Liver (tissue), 9 donors: ENCODE data around the gene B3GNT4. TPM values are rescaled to one million over a fixed set of nuclear protein-coding genes. Genes with fewer than 3 reads are reported as not detected.

ENCODE experiments used
- DNase-seq: peaks from one replicate; pipeline ENCODE4 v3.0.0-alpha.2; 2017; ENCODE audit warnings: low spot score
- H3K27ac ChIP-seq, 2 donors: one replicate each; pipeline ENCODE4 v1.7.0; 2013; ENCODE audit warnings: inconsistent platforms in 2 of 2, low read length in 2 of 2, control low read depth in 1 of 2, low read depth in 1 of 2, mild to moderate bottlenecking in 1 of 2
- H3K27me3 ChIP-seq, 4 donors: one replicate each; pipeline versions ENCODE4 v1.6.1 to v1.7.0; 2013; ENCODE audit warnings: low read length in 3 of 4, inconsistent platforms in 1 of 4, mild to moderate bottlenecking in 1 of 4, moderate library complexity in 1 of 4; ENCODE audit not compliant: control insufficient read depth in 4 of 4, insufficient read depth in 4 of 4
- H3K36me3 ChIP-seq, 4 donors: one replicate each; pipeline versions ENCODE4 v1.6.1 to v1.7.0; 2013; ENCODE audit warnings: low read length in 3 of 4, mild to moderate bottlenecking in 3 of 4, low read depth in 1 of 4, moderate library complexity in 1 of 4; ENCODE audit not compliant: control insufficient read depth in 4 of 4, insufficient read depth in 3 of 4
- H3K4me1 ChIP-seq, 4 donors: one replicate each; pipeline versions ENCODE4 v1.6.1 to v1.7.0; 2013; ENCODE audit warnings: low read length in 3 of 4, mild to moderate bottlenecking in 3 of 4, moderate library complexity in 1 of 4; ENCODE audit not compliant: control insufficient read depth in 4 of 4, insufficient read depth in 4 of 4
- H3K4me3 ChIP-seq, 3 donors: one replicate each; pipeline versions ENCODE4 v1.6.1 to v1.7.0; 2013; ENCODE audit warnings: low read length in 3 of 3, control low read depth in 1 of 3, low read depth in 1 of 3, mild to moderate bottlenecking in 1 of 3
- H3K9ac ChIP-seq, 2 donors: one replicate each; pipeline ENCODE4 v1.7.0; 2013; ENCODE audit warnings: low read length in 2 of 2, mild to moderate bottlenecking in 2 of 2, moderate library complexity in 2 of 2, control low read depth in 1 of 2, low read depth in 1 of 2
- H3K9me3 ChIP-seq, 4 donors: one replicate each; pipeline versions ENCODE4 v1.6.1 to v1.7.0; 2013; ENCODE audit warnings: low read length in 3 of 4; ENCODE audit not compliant: control insufficient read depth in 4 of 4
- ATF3 ChIP-seq: IDR thresholded peaks from 2 replicates; pipeline ENCODE4 v1.6.1; 2016; ENCODE audit warnings: antibody characterized with exemption
- CTCF ChIP-seq: fragments of 150-350 bp; IDR thresholded peaks from 2 replicates; pipeline ENCODE4 v1.5.1; 2017; ENCODE audit warnings: improper control_type of control experiment, low read depth, low read length; ENCODE audit not compliant: missing input control
- EGR1 ChIP-seq, 2 donors: IDR thresholded peaks; 2 replicates each; pipeline ENCODE4 v1.6.1; 2016 to 2018; ENCODE audit warnings: antibody characterized with exemption in 2 of 2, low read depth in 2 of 2
- FOXA1 ChIP-seq: IDR thresholded peaks from 2 replicates; pipeline ENCODE4 v1.6.1; 2016; ENCODE audit warnings: antibody characterized with exemption
- FOXA2 ChIP-seq: IDR thresholded peaks from 2 replicates; pipeline ENCODE4 v1.6.1; 2016; ENCODE audit warnings: antibody characterized with exemption
- GABPA ChIP-seq, 2 donors: IDR thresholded peaks in 1 of 2; conservative IDR thresholded peaks in 1 of 2; 2 replicates each; pipeline ENCODE4 v1.6.1; 2016; ENCODE audit warnings: antibody characterized with exemption in 2 of 2, mild to moderate bottlenecking in 1 of 2, moderate library complexity in 1 of 2
- HNF4A ChIP-seq, 2 donors: conservative IDR thresholded peaks; 2 replicates each; pipeline ENCODE4 v1.6.1; 2016; ENCODE audit warnings: antibody characterized with exemption in 2 of 2, mild to moderate bottlenecking in 2 of 2
- HNF4G ChIP-seq: IDR thresholded peaks from 2 replicates; pipeline ENCODE4 v1.6.1; 2016; ENCODE audit warnings: antibody characterized with exemption
- JUND ChIP-seq, 2 donors: IDR thresholded peaks; 2 replicates each; pipeline ENCODE4 v1.6.1; 2016; ENCODE audit warnings: antibody characterized with exemption in 2 of 2
- MAX ChIP-seq: IDR thresholded peaks from 2 replicates; pipeline ENCODE4 v1.6.1; 2016; ENCODE audit warnings: antibody characterized with exemption
- NR2F2 ChIP-seq: IDR thresholded peaks from 2 replicates; pipeline ENCODE4 v1.6.1; 2016; ENCODE audit warnings: antibody characterized with exemption
- RAD21 ChIP-seq, 2 donors: IDR thresholded peaks; 2 replicates each; pipeline ENCODE4 v1.6.1; 2016; ENCODE audit warnings: antibody characterized with exemption in 2 of 2, mild to moderate bottlenecking in 2 of 2
- REST ChIP-seq: IDR thresholded peaks from 2 replicates; pipeline ENCODE4 v1.6.1; 2016; ENCODE audit warnings: antibody characterized with exemption, mild to moderate bottlenecking
- RXRA ChIP-seq, 2 donors: IDR thresholded peaks; 2 replicates each; pipeline ENCODE4 v1.6.1; 2017 to 2018; ENCODE audit warnings: antibody characterized with exemption in 2 of 2, mild to moderate bottlenecking in 1 of 2
- SP1 ChIP-seq: IDR thresholded peaks from 2 replicates; pipeline ENCODE4 v1.6.1; 2018; ENCODE audit warnings: antibody characterized with exemption, mild to moderate bottlenecking
- TAF1 ChIP-seq: conservative IDR thresholded peaks from 2 replicates; pipeline ENCODE4 v1.6.1; 2016; ENCODE audit warnings: antibody characterized with exemption, mild to moderate bottlenecking
- YY1 ChIP-seq: IDR thresholded peaks from 2 replicates; pipeline ENCODE4 v1.6.1; 2016; ENCODE audit warnings: antibody characterized with exemption, mild to moderate bottlenecking
- ZBTB33 ChIP-seq: IDR thresholded peaks from 2 replicates; pipeline ENCODE4 v1.6.1; 2016; ENCODE audit warnings: antibody characterized with exemption
- WGBS: extraction: QIAGEN DNeasy Blood & Tissue Kit; methylation state at CpG from one replicate; pipeline ENCODE4 v1.1.7; 2013; 5-methylcytosine and 5-hydroxymethylcytosine counted together
- polyA plus RNA-seq, 2 donors: library from polyadenylated mRNA; stranded (reverse) in 1 of 2; unstranded in 1 of 2; fragments of 200-250 nt in 1 of 2; fragments of >200 nt in 1 of 2; fragmentation: Nextera tagmentation in 1 of 2; extraction: Ambion mirVana in 1 of 2; gene quantifications; one replicate each; pipeline versions ENCODE4 v1.2.1 to v1.2.3, GENCODE V29; 2013 to 2015
- total RNA-seq, 2 donors: library from RNA; depleted of rRNA; stranded (reverse); fragments of >200 nt; gene quantifications; one replicate each; pipeline ENCODE4 v1.2.3, GENCODE V29; 2014
- donor health status: healthy.
- donor health status: healthy.
- donor health status: healthy.
- donor health status: healthy.
- donor health status: healthy.

The B3GNT4 gene
- total and polyA plus RNA-seq, 4 donors, result 0.14 to 0.43 TPM; not detected in 2

- H3K9me3 ChIP-seq, result no peaks in the 10 kb centered on the region
- H3K27me3 ChIP-seq, result no peaks in the 10 kb centered on the region
- WGBS, result 94% methylated on average over 1 of the region's 1 CpG
- no peak for DNase-seq
- no peak overlapping the region for H3K4me3 ChIP-seq
- H3K27ac ChIP-seq, result no peak overlapping the region
- TF ChIP-seq GABPA (IDR thresholded peaks at IDR 0.05 in 1 of 2, conservative IDR thresholded peaks at IDR 0.05 in 1 of 2) (no peak), NR2F2 (no peak), YY1 (no peak), ATF3 (no peak), RXRA (IDR thresholded peaks at IDR 0.05) (no peak), TAF1 (no peak), REST (no peak), SP1 (no peak), JUND (IDR thresholded peaks at IDR 0.05) (no peak), FOXA1 (no peak), HNF4A (conservative IDR thresholded peaks at IDR 0.05) (no peak), EGR1 (IDR thresholded peaks at IDR 0.05; ENCODE audit: low read depth in 2 of 2) (no peak), RAD21 (IDR thresholded peaks at IDR 0.05) (no peak), ZBTB33 (no peak), CTCF (no peak), FOXA2 (no peak), HNF4G (no peak)
- H3K4me1 ChIP-seq, result no peaks in the 10 kb centered on the region
- H3K36me3 ChIP-seq, result peaks cover 1 to 20% (median 9%) of the 10 kb centered on the region in 4 donors
- no peak overlapping the region for H3K9ac ChIP-seq
Measured at GRCh38 chr12:122245553-122245952, 42.0 kb downstream of the B3GNT4 start.

GRCh38 chr12:122250047-122250446 lies 46.5 kb downstream of the B3GNT4 start:
- no peak for DNase-seq
- H3K9ac ChIP-seq, result no peak overlapping the region
- H3K27ac ChIP-seq, result no peak overlapping the region
- H3K4me1 ChIP-seq, result no peaks in the 10 kb centered on the region
- H3K9me3 ChIP-seq, result no peaks in the 10 kb centered on the region
- H3K4me3 ChIP-seq, result no peak overlapping the region
- H3K36me3 ChIP-seq, result peaks cover 2 to 13% (median 10%) of the 10 kb centered on the region in 4 donors
- WGBS, result 97% methylated on average over 6 of the region's 6 CpGs
- TF ChIP-seq FOXA1, result no peak
- TF ChIP-seq YY1, result no peak
- TF ChIP-seq SP1, result no peak
- no peak for TF ChIP-seq REST
- no peak for TF ChIP-seq FOXA2
- no peak for TF ChIP-seq CTCF
- TF ChIP-seq RXRA (IDR thresholded peaks at IDR 0.05), result no peak
- no peak for TF ChIP-seq TAF1
- TF ChIP-seq MAX, result no peak
- H3K27me3 ChIP-seq, result no peaks in the 10 kb centered on the region
